DND-41 (cell line): ENCODE data around the gene GRM7.

Experiments used
- ATAC-seq: fragments of 200-7000 bp; cut with Tn5 transposase; 3 replicates; pipeline ENCODE4 v1.9.1; 2021; ENCODE audit warnings: low read depth; ENCODE audit not compliant: insufficient read depth
- DNase-seq: peaks from one replicate; pipeline ENCODE4 v3.0.0-alpha.2; 2020
- H2AFZ ChIP-seq: 2 replicates; pipeline ENCODE4 v1.6.0; 2012; ENCODE audit warnings: low read depth, low read length
- H3K27ac ChIP-seq: 2 replicates; pipeline ENCODE4 v1.5.1; 2012; ENCODE audit warnings: low read length, inconsistent platforms
- H3K27me3 ChIP-seq: fragments of 200-600 bp; sonication (generic); 2 replicates; pipeline ENCODE4 v1.6.0; 2012; ENCODE audit warnings: low read length, mild to moderate bottlenecking, inconsistent platforms; ENCODE audit not compliant: insufficient read depth, poor library complexity
- H3K36me3 ChIP-seq: 2 replicates; pipeline ENCODE4 v1.5.1; 2012; ENCODE audit warnings: low read length, inconsistent platforms; ENCODE audit not compliant: insufficient read depth
- H3K4me1 ChIP-seq: 2 replicates; pipeline ENCODE4 v1.5.1; 2012; ENCODE audit warnings: mild to moderate bottlenecking, low read length; ENCODE audit not compliant: insufficient read depth
- H3K4me2 ChIP-seq: 2 replicates; pipeline ENCODE4 v1.6.0; 2012; ENCODE audit warnings: mild to moderate bottlenecking, moderate library complexity, low read length, inconsistent platforms; ENCODE audit not compliant: insufficient read depth
- H3K4me3 ChIP-seq, 2 experiments: fragments of 200-600 bp in 1 of 2; shearing (Covaris generic) in 1 of 2; 2 replicates each; pipeline ENCODE4 v1.5.1; 2012 to 2016; ENCODE audit warnings: inconsistent platforms in 2 of 2, low read length in 2 of 2, mild to moderate bottlenecking in 2 of 2, low read depth in 1 of 2, moderate library complexity in 1 of 2
- H3K79me2 ChIP-seq: 2 replicates; pipeline ENCODE4 v1.6.0; 2012; ENCODE audit warnings: low read length, inconsistent platforms; ENCODE audit not compliant: insufficient read depth
- H3K9ac ChIP-seq: 2 replicates; pipeline ENCODE4 v1.6.0; 2012; ENCODE audit warnings: low read depth, mild to moderate bottlenecking, inconsistent platforms, low read length, moderate library complexity
- H3K9me3 ChIP-seq: 2 replicates; pipeline ENCODE4 v1.5.1; 2012; ENCODE audit warnings: low read length, moderate library complexity, mild to moderate bottlenecking, inconsistent platforms; ENCODE audit not compliant: insufficient read depth, severe bottlenecking
- H4K20me1 ChIP-seq: 2 replicates; pipeline ENCODE4 v1.6.0; 2012; ENCODE audit warnings: low read length; ENCODE audit not compliant: insufficient read depth
- CTCF ChIP-seq: IDR thresholded peaks from 2 replicates; pipeline ENCODE4 v1.5.1; 2012; ENCODE audit warnings: borderline replicate concordance, low read length, moderate library complexity, mild to moderate bottlenecking; ENCODE audit not compliant: poor library complexity, severe bottlenecking; ENCODE audit errors: extremely low read depth
- EZH2 ChIP-seq: IDR thresholded peaks from 3 replicates; pipeline ENCODE4 v1.6.1; 2012; ENCODE audit warnings: borderline replicate concordance, low read depth, mild to moderate bottlenecking, moderate library complexity, low read length, inconsistent platforms; ENCODE audit not compliant: severe bottlenecking

Gene GRM7

GRCh38 chr3:7618606-7619005 lies 757.7 kb downstream of the GRM7 start:
- H2AFZ ChIP-seq: no peak overlapping the region
- H3K27ac ChIP-seq: no peak overlapping the region
- H3K4me2 ChIP-seq: no peak overlapping the region
- H3K4me1 ChIP-seq: no peaks in the 10 kb centered on the region
- DNase-seq: no peak
- H3K79me2 ChIP-seq: no peaks in the 10 kb centered on the region
- no peak overlapping the region for H3K9ac ChIP-seq
- no peaks in the 10 kb centered on the region for H3K27me3 ChIP-seq
- no peaks in the 10 kb centered on the region for H3K9me3 ChIP-seq
- no peak overlapping the region for H3K4me3 ChIP-seq
- no peak for ATAC-seq
- TF ChIP-seq EZH2 (no peak), CTCF (no peak)
- no peaks in the 10 kb centered on the region for H3K36me3 ChIP-seq
- H4K20me1 ChIP-seq: no peaks in the 10 kb centered on the region

GRCh38 chr3:7620401-7620800 lies 759.5 kb downstream of the GRM7 start:
- H3K4me1 ChIP-seq: no peaks in the 10 kb centered on the region
- TF ChIP-seq CTCF (no peak), EZH2 (no peak)
- H4K20me1 ChIP-seq: no peaks in the 10 kb centered on the region
- H3K79me2 ChIP-seq: no peaks in the 10 kb centered on the region
- DNase-seq (no peak), ATAC-seq (no peak)
- no peak overlapping the region for H3K4me2 ChIP-seq
- H2AFZ ChIP-seq: no peak overlapping the region
- H3K9ac ChIP-seq: no peak overlapping the region
- H3K27ac ChIP-seq: no peak overlapping the region
- no peak overlapping the region for H3K4me3 ChIP-seq
- no peaks in the 10 kb centered on the region for H3K36me3 ChIP-seq
- no peaks in the 10 kb centered on the region for H3K9me3 ChIP-seq
- H3K27me3 ChIP-seq: no peaks in the 10 kb centered on the region

GRCh38 chr3:7621046-7621630 lies 760.2 kb downstream of the GRM7 start:
- H3K4me1 ChIP-seq: no peaks in the 10 kb centered on the region
- H3K9ac ChIP-seq: no peak overlapping the region
- H4K20me1 ChIP-seq: no peaks in the 10 kb centered on the region
- ATAC-seq: no peak
- H3K4me3 ChIP-seq: no peak overlapping the region
- no peaks in the 10 kb centered on the region for H3K79me2 ChIP-seq
- no peaks in the 10 kb centered on the region for H3K36me3 ChIP-seq
- no peak overlapping the region for H3K4me2 ChIP-seq
- no peak for DNase-seq
- no peak overlapping the region for H2AFZ ChIP-seq
- no peak overlapping the region for H3K27ac ChIP-seq
- no peaks in the 10 kb centered on the region for H3K9me3 ChIP-seq
- no peaks in the 10 kb centered on the region for H3K27me3 ChIP-seq
- TF ChIP-seq CTCF: no peak
- TF ChIP-seq EZH2: no peak

- no peaks in the 10 kb centered on the region for H3K27me3 ChIP-seq
- no peak overlapping the region for H3K9ac ChIP-seq
- H2AFZ ChIP-seq: no peak overlapping the region
- no peaks in the 10 kb centered on the region for H3K79me2 ChIP-seq
- ATAC-seq (no peak), DNase-seq (no peak)
- no peaks in the 10 kb centered on the region for H3K4me1 ChIP-seq
- no peaks in the 10 kb centered on the region for H3K36me3 ChIP-seq
- H3K4me3 ChIP-seq: no peak overlapping the region
- H3K9me3 ChIP-seq: no peaks in the 10 kb centered on the region
- H3K4me2 ChIP-seq: no peak overlapping the region
- TF ChIP-seq CTCF: no peak
- no peak for TF ChIP-seq EZH2
- no peaks in the 10 kb centered on the region for H4K20me1 ChIP-seq
- no peak overlapping the region for H3K27ac ChIP-seq
These were observed 760.7 kb downstream of the GRM7 start for GRCh38 chr3:7621651-7622050.
